HAP-1 (cell line): ENCODE data around the gene GPR101.
A peak's percentile ranks its signal among the peaks of the same experiment; 100 is the strongest.
"Not testable (repeated sequence)": the region's sequence is repeated elsewhere in the genome, so short reads cannot be mapped to it uniquely, and the experiment has no call there.

Experiments used
- DNase-seq, 2 experiments: peaks; one replicate each; pipeline ENCODE4 v3.0.0-alpha.2; 2016 to 2020; ENCODE audit warnings: low spot score in 2 of 2
- H3K27me3 ChIP-seq: fragments of 250-450 bp; sonication (Bioruptor Pico); 2 replicates; pipeline ENCODE4 v1.5.1; 2020; ENCODE audit warnings: low read depth, mild to moderate bottlenecking, moderate library complexity
- H3K36me3 ChIP-seq: fragments of 250-450 bp; sonication (Bioruptor Pico); replicated peaks from 2 replicates; pipeline ENCODE4 v1.5.1; 2020; ENCODE audit warnings: mild to moderate bottlenecking
- H3K4me1 ChIP-seq: fragments of 250-450 bp; sonication (Bioruptor Pico); 2 replicates; pipeline ENCODE4 v1.5.1; 2020; ENCODE audit warnings: mild to moderate bottlenecking
- H3K4me3 ChIP-seq: fragments of 250-450 bp; sonication (Bioruptor Pico); 2 replicates; pipeline ENCODE4 v1.5.1; 2020; ENCODE audit warnings: mild to moderate bottlenecking, moderate library complexity
- H3K9me3 ChIP-seq: fragments of 250-450 bp; sonication (Bioruptor Pico); 2 replicates; pipeline ENCODE4 v1.5.1; 2020; ENCODE audit warnings: mild to moderate bottlenecking, moderate library complexity
- in situ Hi-C: fragments of 300-500 bp; cut with MboI; formaldehyde crosslinking; loops from 3 replicates; pipeline ENCODE4 v1.14.3; 2020; ENCODE audit warnings: low sequenced_read_pairs, inconsistent platforms, mixed read lengths

GPR101 gene

DNA sequence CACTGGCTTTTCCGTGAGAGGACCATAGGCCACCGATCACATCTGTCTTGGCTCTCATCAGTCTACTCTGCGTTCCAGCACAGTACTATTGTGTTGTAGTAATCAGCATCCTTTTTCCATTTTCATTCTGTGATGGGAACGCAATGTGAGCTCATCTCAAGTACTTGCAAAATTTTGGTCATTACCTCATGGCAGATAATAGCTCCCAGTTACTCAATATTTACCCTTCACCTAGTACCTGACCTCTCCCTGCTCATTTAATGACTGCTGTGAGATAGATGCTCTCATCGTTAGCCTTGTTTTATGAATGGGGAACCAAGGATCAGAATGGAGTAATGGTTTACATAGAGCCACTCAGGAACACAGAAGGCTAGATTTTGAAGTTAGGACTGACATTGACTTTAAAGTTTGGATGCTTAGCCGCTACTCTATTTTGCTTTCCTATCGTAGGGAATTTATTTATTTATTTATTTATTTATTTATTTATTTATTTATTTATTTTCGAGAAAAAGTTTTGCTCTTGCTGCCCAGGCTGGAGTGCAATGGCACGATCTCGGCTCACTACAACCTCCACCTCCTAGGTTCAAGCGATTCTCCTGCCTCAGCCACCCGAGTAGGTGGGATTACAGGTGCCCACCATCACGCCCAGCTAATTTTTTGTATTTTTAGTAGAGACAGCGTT, 6.5 kb upstream of the GPR101 start:
- in situ Hi-C loops: no loop called here
- DNase-seq: no peak
- H3K4me1 ChIP-seq: no peaks in the 10 kb centered on the region
- H3K27me3 ChIP-seq: peaks cover 49% of the 10 kb centered on the region
- no peaks in the 10 kb centered on the region for H3K36me3 ChIP-seq
- H3K9me3 ChIP-seq: no peaks in the 10 kb centered on the region
- H3K4me3 ChIP-seq: no peak overlapping the region

DNA sequence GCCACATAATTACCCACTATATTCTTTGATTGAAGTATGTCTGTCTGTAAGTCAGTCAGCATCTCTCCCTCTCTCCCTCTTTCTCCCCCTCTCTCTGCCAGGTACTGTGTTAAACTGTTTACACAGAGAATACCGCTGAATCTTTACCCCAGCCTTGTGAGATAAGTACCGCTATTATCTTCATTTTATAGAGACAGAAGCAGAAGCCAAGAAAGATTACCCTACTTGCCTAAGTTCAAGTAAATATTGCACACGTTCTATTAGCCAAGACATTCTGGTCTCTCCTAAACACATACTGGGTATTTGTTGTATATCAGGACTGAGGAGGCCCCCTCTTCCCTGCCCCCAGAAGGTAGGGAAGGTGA, 695 bp upstream of the GPR101 start:
- no peak for DNase-seq
- H3K4me3 ChIP-seq: no peak overlapping the region
- peaks cover 89% of the 10 kb centered on the region for H3K27me3 ChIP-seq
- H3K36me3 ChIP-seq: no peaks in the 10 kb centered on the region
- in situ Hi-C loops: no loop called here
- H3K4me1 ChIP-seq: no peaks in the 10 kb centered on the region
- H3K9me3 ChIP-seq: no peaks in the 10 kb centered on the region

DNA sequence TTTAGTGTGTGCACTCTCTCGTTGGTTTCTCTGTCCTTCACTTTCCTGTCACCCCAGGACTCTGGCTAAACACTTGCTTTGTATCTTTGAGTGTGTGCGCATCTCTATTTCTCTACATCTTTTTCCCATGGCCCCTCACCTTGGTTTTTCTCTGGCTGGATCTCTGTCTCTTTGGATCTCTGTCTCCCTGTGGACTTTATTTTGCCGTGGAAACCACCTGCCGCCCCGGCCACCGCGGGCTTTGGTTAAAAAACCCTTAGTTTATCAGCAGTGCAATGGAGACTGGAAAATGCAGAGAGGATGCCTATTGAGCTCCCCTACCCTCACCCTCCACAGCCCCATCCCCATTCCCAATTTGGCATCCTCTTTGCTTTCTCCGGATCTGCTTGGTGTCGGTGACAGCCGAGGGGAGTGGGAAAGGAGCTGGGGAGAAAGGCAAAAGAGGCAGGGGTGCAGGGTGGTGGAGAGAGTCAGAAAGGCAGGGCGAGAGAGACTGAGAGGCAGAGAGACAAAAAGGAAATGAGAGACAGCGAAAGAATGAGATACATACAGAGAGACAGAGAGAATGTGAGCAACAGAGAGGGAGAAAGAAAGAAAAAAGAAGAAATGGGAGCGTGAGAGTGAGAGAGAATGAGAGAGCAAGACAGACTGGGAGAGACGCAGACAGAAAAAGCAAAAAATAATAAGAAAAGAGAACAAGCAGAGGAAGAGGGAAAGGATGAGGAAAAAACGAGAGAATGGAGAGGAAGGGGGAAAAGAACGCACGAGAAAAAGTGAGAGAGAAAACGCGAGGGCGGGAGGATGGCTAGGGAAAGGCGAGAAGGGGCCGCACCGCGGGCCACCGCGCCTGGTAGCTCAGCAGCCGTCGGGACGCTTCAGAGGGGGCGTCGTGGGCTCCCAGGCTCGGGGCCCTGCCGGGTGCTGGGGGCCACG, 688 bp downstream of the GPR101 start:
- no peak for DNase-seq
- Histone ChIP-seq H3K27me3 (peaks cover 85% of the 10 kb centered on the region), H3K9me3 (no peaks in the 10 kb centered on the region), H3K36me3 (no peaks in the 10 kb centered on the region), H3K4me1 (no peaks in the 10 kb centered on the region), H3K4me3 (no peak overlapping the region)
- in situ Hi-C loops: no loop called here

DNA sequence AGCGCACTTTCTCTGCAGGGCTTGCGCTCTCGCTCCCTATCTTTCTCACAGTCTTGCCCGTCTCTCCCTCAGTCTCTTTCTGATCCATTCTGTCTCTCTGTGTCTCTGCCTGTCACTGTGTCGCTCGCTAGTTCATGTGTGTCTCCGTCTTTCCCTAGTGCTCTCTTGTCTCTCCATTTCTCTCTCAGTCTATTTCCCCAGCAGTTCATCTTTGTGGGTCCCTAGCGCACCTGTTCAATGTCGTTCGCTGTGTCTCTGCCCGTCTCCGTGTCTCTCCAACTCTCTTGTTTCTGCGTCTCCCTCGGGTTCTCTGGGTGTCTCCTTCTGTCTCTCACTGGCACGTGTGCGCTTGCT, 1.5 kb downstream of the GPR101 start:
- in situ Hi-C loops: no loop called here
- no peaks in the 10 kb centered on the region for H3K9me3 ChIP-seq
- no peak for DNase-seq
- peaks cover 84% of the 10 kb centered on the region for H3K27me3 ChIP-seq
- H3K4me1 ChIP-seq: no peaks in the 10 kb centered on the region
- no peaks in the 10 kb centered on the region for H3K36me3 ChIP-seq
- H3K4me3 ChIP-seq: peak overlapping the region; percentile 21

DNA sequence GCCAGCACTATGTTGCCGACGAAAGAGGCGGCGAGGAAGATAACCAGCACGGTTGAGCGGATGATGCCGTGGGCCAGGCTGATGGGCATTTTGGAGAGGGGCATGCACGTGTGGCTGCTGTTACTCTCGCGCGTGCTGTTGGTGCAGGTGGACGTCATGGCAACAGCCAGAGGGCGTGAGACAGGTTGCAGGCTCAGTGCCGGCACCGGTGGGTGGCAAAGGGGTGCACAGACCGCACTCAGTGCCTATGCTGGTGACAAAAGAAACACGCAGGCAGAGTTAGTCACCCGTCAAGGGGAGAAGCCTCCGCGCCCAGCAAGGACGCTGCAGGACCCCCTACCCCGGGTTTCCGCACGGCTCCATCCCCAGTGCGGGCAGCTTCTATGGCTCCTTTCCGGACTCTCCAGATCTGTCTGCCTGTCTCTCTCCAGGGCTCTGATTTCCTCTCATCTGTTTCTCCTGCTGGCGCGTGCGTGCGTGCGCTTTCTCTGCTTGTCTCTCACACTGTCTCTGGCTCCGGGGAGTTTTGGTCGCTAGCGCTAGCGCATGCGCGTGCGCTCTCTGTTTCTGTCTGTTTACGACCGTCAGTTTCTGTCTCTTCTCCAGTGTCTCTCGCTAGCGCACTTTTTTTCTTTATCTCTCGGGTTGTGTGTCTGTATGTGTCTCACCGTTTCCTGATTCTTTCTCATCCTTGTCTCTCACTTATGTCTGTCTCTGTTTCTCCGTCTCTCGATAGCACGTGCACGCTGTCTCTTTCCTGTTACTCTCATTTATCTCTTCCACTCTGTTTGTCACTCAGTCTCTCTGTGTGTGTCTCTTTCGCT, 2.1 kb downstream of the GPR101 start:
- H3K4me3 ChIP-seq: peak overlapping the region; percentile 21
- DNase-seq: peak; percentile 64 to 71
- peaks cover 80% of the 10 kb centered on the region for H3K27me3 ChIP-seq

DNA sequence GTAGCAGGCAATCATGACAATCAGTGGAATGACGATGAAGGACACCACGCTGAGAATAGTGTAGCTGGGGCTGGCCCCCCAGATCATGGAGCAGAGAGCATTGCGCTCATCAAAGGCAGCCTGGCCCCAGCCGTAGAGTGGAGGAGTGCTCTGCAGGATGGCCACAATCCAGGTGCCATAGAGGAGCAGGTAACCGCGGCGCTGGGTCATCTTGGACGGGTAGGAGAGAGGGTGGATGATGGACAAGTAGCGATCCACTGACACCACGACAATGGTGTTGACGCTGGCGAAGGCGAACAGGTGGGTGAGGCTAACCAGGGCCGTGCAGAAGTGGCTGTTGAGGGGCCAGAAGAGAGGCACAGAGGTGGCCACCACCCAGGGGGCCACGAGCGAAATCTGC, 2.8 kb downstream of the GPR101 start:
- Histone ChIP-seq H3K36me3 (no peaks in the 10 kb centered on the region), H3K9me3 (no peaks in the 10 kb centered on the region), H3K4me1 (no peaks in the 10 kb centered on the region), H3K4me3 (no peak overlapping the region), H3K27me3 (peaks cover 79% of the 10 kb centered on the region)
- DNase-seq: no peak
- in situ Hi-C loops: no loop called here

More for the DNA sequence above, 2.1 kb downstream of the GPR101 start:
- in situ Hi-C loops: no loop called here
- H3K9me3 ChIP-seq: no peaks in the 10 kb centered on the region
- no peaks in the 10 kb centered on the region for H3K4me1 ChIP-seq
- no peaks in the 10 kb centered on the region for H3K36me3 ChIP-seq

DNA sequence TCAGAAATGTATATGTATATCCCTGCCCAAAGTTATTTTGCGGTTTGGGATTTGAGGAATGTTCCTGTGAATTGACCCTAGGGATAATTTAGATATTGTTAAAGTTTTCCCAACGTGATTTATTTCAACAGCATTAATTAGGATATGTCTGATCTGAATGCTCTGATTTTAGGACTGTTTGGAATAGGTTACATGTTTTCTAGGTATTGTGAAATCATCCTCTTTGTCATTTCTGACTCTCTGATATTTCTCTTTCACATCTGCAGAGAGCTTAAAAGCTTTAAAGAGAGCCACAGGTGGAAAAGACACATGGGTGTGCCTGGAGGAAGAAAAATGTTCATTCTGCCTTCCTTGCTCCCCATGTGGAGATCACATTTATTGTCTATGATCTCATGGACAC, 5.1 kb downstream of the GPR101 start:
- no peak overlapping the region for H3K4me3 ChIP-seq
- H3K4me1 ChIP-seq: no peaks in the 10 kb centered on the region
- DNase-seq: no peak
- no peaks in the 10 kb centered on the region for H3K9me3 ChIP-seq
- H3K36me3 ChIP-seq: no peaks in the 10 kb centered on the region
- in situ Hi-C loops: no loop called here
- H3K27me3 ChIP-seq: peaks cover 69% of the 10 kb centered on the region

DNA sequence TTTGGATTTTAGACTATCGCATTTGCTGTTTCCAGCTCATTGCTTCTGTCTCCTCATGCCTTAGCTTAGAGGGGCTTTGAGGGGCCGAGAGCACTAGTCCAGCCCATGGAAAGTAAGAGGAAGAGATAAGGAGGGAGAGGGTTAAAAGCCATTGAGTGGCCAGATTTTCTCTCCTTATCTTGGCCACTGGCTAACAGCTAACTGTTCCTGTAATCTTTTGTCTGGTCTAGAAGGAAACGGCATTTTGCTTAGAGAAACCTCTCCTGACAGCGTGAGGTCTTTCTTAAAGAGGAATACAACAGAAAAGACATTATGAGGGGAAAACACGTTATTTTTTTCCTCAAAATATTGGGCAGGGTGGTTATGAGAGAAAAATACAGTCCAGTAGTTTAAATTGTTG, 7.9 kb downstream of the GPR101 start:
- no peak overlapping the region for H3K4me3 ChIP-seq
- H3K4me1 ChIP-seq: no peaks in the 10 kb centered on the region
- no peaks in the 10 kb centered on the region for H3K36me3 ChIP-seq
- H3K9me3 ChIP-seq: no peaks in the 10 kb centered on the region
- peaks cover 44% of the 10 kb centered on the region for H3K27me3 ChIP-seq
- in situ Hi-C loops: no loop called here
- no peak for DNase-seq

DNA sequence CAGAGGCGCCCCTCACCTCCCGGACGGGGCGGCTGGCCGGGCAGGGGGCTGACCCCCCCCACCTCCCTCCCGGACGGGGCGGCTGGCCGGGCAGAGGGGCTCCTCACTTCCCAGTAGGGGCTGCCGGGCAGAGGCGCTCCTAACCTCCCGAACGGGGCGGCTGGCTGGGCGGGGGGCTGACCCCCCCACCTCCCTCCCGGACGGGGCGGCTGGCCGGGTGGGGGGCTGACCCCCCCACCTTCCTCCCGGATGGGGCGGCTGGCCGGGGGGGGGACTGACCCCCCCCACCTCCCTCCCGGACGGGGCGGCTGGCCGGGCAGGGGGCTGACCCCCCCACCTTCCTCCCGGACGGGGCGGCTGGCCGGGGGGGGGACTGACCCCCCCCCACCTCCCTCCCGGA, 33.6 kb downstream of the GPR101 start:
- H3K27me3 ChIP-seq, H3K36me3 ChIP-seq, H3K9me3 ChIP-seq, H3K4me3 ChIP-seq, in situ Hi-C loops, DNase-seq, H3K4me1 ChIP-seq: not testable (repeated sequence)

DNA sequence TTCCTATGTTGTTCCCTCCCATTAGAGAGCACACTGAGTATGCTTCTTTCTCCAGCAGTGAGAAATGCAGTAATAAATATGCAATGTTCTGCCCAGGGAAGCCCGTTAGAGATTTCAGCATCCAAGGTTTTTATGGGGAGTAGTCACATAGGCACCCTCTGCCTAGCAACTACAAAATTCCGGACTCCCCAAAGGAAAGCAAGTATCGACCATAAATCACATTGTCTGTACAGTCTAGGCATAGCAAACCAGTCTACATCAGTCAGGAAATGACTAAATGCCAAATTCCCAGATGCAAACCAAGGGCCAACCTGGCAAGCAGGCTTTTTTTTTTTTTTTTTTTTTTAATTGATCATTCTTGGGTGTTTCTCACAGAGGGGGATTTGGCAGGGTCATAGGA, 34.8 kb downstream of the GPR101 start:
- no peaks in the 10 kb centered on the region for H3K36me3 ChIP-seq
- peaks cover 9% of the 10 kb centered on the region for H3K4me1 ChIP-seq
- no peaks in the 10 kb centered on the region for H3K27me3 ChIP-seq
- no peak overlapping the region for H3K4me3 ChIP-seq
- in situ Hi-C loops: no loop called here
- no peak for DNase-seq
- peaks cover 2% of the 10 kb centered on the region; the same call in 1 of the 2 replicates for H3K9me3 ChIP-seq
